H1 (cell line): Measurements from ENCODE around the gene CD47. TPM values are rescaled to one million over a fixed set of nuclear protein-coding genes. Genes with fewer than 3 reads are reported as not detected.

Experiments
- BCL11A ChIP-seq, 2 experiments: IDR thresholded peaks; one replicate each; pipeline ENCODE4 v1.6.1; 2011; ENCODE audit warnings: low read depth in 2 of 2, low read length in 2 of 2, mild to moderate bottlenecking in 2 of 2
- PHF8 ChIP-seq: fragments of 200-600 bp; sonication (generic); conservative IDR thresholded peaks from 2 replicates; pipeline ENCODE4 v1.7.1; 2012; ENCODE audit warnings: low read depth, mild to moderate bottlenecking, inconsistent platforms, low read length, moderate library complexity
- RBBP5 ChIP-seq: IDR thresholded peaks from 2 replicates; pipeline ENCODE4 v1.7.1; 2012; ENCODE audit warnings: low read depth, mild to moderate bottlenecking, inconsistent platforms, low read length, moderate library complexity, borderline replicate concordance
- SAP30 ChIP-seq: fragments of 300-600 bp; sonication (generic); IDR thresholded peaks from 2 replicates; pipeline ENCODE4 v1.7.1; 2012; ENCODE audit warnings: low read length, moderate library complexity, mild to moderate bottlenecking, inconsistent platforms; ENCODE audit not compliant: insufficient read depth, insufficient replicate concordance
- polyA plus RNA-seq, 7 experiments: library from polyadenylated mRNA; depleted of rRNA in 3 of 7; stranded (reverse) in 5 of 7; unstranded in 2 of 7; fragments of >200 nt in 5 of 7; fragments of 200-250 nt in 2 of 7; gene quantifications; 1 replicate in 5 of 7; 2 replicates in 1 of 7; 4 replicates in 1 of 7; pipeline versions ENCODE4 v1.2.1 to v1.2.3, GENCODE V29; 2011 to 2013; ENCODE audit warnings: missing spikeins in 2 of 7, mixed read lengths in 2 of 7
- total RNA-seq: library from RNA; stranded (reverse); fragmentation: NEBNext Ultra II Directional; extraction: Animal tissue kit (Norgen Biotek cat#: 25700); gene quantifications from 2 replicates; pipeline ENCODE4 v1.2.1, GENCODE V29; 2021

The CD47 gene
- total and polyA plus RNA-seq, 2 of the 8 experiments (the other 6 are each of a cell fraction or from before 2014, with no cell fraction given): 14.4 to 19.3 TPM

DNA sequence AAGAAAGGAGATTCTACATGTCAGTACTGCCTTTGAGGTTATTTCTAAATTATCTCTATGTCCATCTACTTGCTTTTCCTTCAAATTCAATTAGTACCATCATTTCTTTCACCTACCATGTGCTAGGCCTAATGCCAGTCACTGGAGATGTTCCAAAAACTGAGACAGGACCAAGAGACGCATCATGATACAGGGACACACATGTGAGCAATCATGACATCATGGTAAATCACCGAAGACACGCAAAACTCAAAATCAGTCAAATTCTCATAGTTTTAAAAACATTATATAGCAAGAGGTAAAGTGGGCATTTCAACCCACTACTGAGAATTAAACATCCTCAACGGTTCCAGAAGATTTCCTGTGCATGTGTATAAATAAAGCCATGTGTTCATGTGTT, 95.0 kb downstream of the CD47 start (continued):
- TF ChIP-seq SAP30 (no peak), RBBP5 (no peak), BCL11A (IDR thresholded peaks at IDR 0.05; ENCODE audit: low read depth in 2 of 2, low read length in 2 of 2) (no peak), PHF8 (no peak)
